Neural progenitor cell (in vitro differentiated cells): ENCODE data around the gene DNAJC24.

ENCODE experiments used
- CTCF ChIP-seq: fragments of 200-600 bp; sonication (generic); IDR thresholded peaks from 2 replicates; pipeline ENCODE4 v1.5.1; 2017; ENCODE audit warnings: antibody characterized with exemption, mild to moderate bottlenecking
- EZH2 ChIP-seq: fragments of 200-600 bp; sonication (generic); IDR thresholded peaks from 2 replicates; pipeline ENCODE4 v1.6.1; 2017; ENCODE audit warnings: antibody characterized with exemption, mild to moderate bottlenecking, moderate library complexity

DNA sequence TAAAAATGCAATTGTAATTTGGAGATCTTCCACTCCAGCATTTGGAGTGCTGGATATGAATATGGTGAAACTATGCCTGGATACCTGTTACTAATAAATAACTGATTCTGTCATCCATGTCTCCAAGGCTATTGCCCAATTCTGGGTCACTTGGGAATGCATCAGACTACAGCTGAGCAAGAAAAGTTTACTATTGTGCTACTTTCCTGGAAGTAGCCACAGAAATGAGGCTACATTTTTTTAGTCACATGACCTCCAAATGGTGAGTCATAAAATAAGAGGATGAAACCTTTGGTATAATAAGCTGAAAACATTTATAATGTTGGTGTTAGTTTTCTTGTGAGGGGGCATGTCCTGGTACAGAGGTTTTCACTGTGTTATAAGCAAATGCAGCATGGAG is 44.5 kb upstream of the DNAJC24 start:
- TF ChIP-seq EZH2, result no peak
- no peak for TF ChIP-seq CTCF
